Endothelial cell of umbilical vein (primary cell): Measurements from ENCODE around the gene CD8A. TPM values are rescaled to one million over a fixed set of nuclear protein-coding genes. Genes with fewer than 3 reads are reported as not detected.

Source experiments
- BruUV-seq: library from RNA; stranded (reverse); fragments of 400-500 nt; replicated peaks from 2 replicates; lab custom pipeline; 2021; lab: Mats Ljungman, UMichigan
- CTCF ChIA-PET: fragments of 300-600, 350-600 bp; sonication (Branson Sonifier 250); formaldehyde crosslinking; loops from one replicate; lab custom pipeline; 2021; ENCODE audit warnings: antibody characterized with exemption, inconsistent platforms; lab: Charles Lee
- POLR2A ChIA-PET: fragments of 300-600, 350-600 bp; sonication (Branson Sonifier 250); formaldehyde crosslinking; loops from one replicate; lab custom pipeline; 2021; ENCODE audit warnings: antibody characterized with exemption, inconsistent platforms; lab: Charles Lee
- DNase-seq: peaks from one replicate; pipeline ENCODE4 v3.0.0-alpha.2; 2011; ENCODE audit warnings: low read depth, low spot score
- FAIRE-seq: peaks from 2 replicates; lab custom pipeline; 2011; peaks lifted over from hg19 to GRCh38; lab: Jason Lieb, UNC
- H2AFZ ChIP-seq: 2 replicates; pipeline ENCODE4 v1.6.0; 2012; ENCODE audit warnings: low read depth, low read length, control low read depth, inconsistent platforms
- H3K27ac ChIP-seq: 2 replicates; pipeline ENCODE4 v1.5.1; 2011; ENCODE audit warnings: low read depth, mild to moderate bottlenecking, control low read depth, low read length, moderate library complexity; ENCODE audit not compliant: insufficient read depth
- H3K27me3 ChIP-seq, 2 experiments: 2 replicates each; pipeline versions ENCODE4 v1.6.0 to v1.6.1; 2011; ENCODE audit warnings: low read length in 2 of 2, mixed read lengths in 1 of 2; ENCODE audit not compliant: control insufficient read depth in 2 of 2, insufficient read depth in 2 of 2
- H3K36me3 ChIP-seq, 2 experiments: 2 replicates in 1 of 2; 3 replicates in 1 of 2; pipeline ENCODE4 v1.5.1; 2011; ENCODE audit warnings: low read length in 2 of 2, mild to moderate bottlenecking in 1 of 2, moderate library complexity in 1 of 2; ENCODE audit not compliant: control insufficient read depth in 2 of 2, insufficient read depth in 2 of 2; ENCODE audit errors: extremely low read depth in 1 of 2
- H3K4me1 ChIP-seq: 3 replicates; pipeline ENCODE4 v1.5.1; 2011; ENCODE audit warnings: mild to moderate bottlenecking, low read length; ENCODE audit not compliant: control insufficient read depth, insufficient read depth; ENCODE audit errors: extremely low read depth
- H3K4me2 ChIP-seq: 2 replicates; pipeline ENCODE4 v1.6.1; 2011; ENCODE audit warnings: low read length, control low read depth, mixed read lengths; ENCODE audit not compliant: insufficient read depth
- H3K4me3 ChIP-seq, 3 experiments: fragments of 200-600 bp in 1 of 3; sonication (generic), shearing (Covaris generic) in 1 of 3; replicated peaks in 1 of 3; 2 replicates each; pipeline ENCODE4 v1.5.1; 2011 to 2016; ENCODE audit warnings: control low read depth in 3 of 3, low read length in 3 of 3, mild to moderate bottlenecking in 2 of 3, inconsistent platforms in 1 of 3, low read depth in 1 of 3, moderate library complexity in 1 of 3; ENCODE audit not compliant: insufficient read depth in 1 of 3
- H3K79me2 ChIP-seq: 2 replicates; pipeline ENCODE4 v1.6.0; 2012; ENCODE audit warnings: low read length, inconsistent platforms; ENCODE audit not compliant: control insufficient read depth, insufficient read depth
- H3K9ac ChIP-seq: replicated peaks from 2 replicates; pipeline ENCODE3; 2011; ENCODE audit warnings: low read length, control low read depth; ENCODE audit not compliant: insufficient read depth; ENCODE audit errors: extremely low read depth
- H3K9me1 ChIP-seq: replicated peaks from 3 replicates; pipeline ENCODE4 v1.6.0; 2011; ENCODE audit warnings: mild to moderate bottlenecking, low read length; ENCODE audit not compliant: control insufficient read depth, insufficient read depth; ENCODE audit errors: extremely low read depth
- H3K9me3 ChIP-seq: replicated peaks from 2 replicates; pipeline ENCODE4 v1.5.1; 2012; ENCODE audit warnings: low read length, inconsistent platforms; ENCODE audit not compliant: control insufficient read depth, insufficient read depth
- H4K20me1 ChIP-seq: replicated peaks from 2 replicates; pipeline ENCODE3; 2011; ENCODE audit warnings: mild to moderate bottlenecking, low read length; ENCODE audit not compliant: control insufficient read depth, insufficient read depth; ENCODE audit errors: extremely low read depth
- CTCF ChIP-seq, 2 donors: IDR thresholded peaks; 1 replicate in 1 of 2; 2 replicates in 1 of 2; pipeline ENCODE4 v1.5.1; 2011; ENCODE audit warnings: low read length in 2 of 2, mild to moderate bottlenecking in 2 of 2, moderate library complexity in 2 of 2, control low read depth in 1 of 2, inconsistent platforms in 1 of 2, low read depth in 1 of 2; ENCODE audit not compliant: insufficient read depth in 1 of 2; ENCODE audit errors: extremely low read depth in 1 of 2
- EZH2 ChIP-seq: IDR thresholded peaks from 2 replicates; pipeline ENCODE4 v1.6.1; 2012; ENCODE audit warnings: borderline replicate concordance, low read depth, mild to moderate bottlenecking, moderate library complexity, low read length, inconsistent platforms; ENCODE audit not compliant: severe bottlenecking
- FOS ChIP-seq: IDR thresholded peaks from 2 replicates; pipeline ENCODE4 v1.6.1; 2011; ENCODE audit warnings: mild to moderate bottlenecking, low read length, moderate library complexity, borderline replicate concordance; ENCODE audit not compliant: insufficient read depth
- GATA2 ChIP-seq: IDR thresholded peaks from 2 replicates; pipeline ENCODE4 v1.7.0; 2011; ENCODE audit warnings: low read depth, mild to moderate bottlenecking, moderate library complexity, mixed read lengths, low read length; ENCODE audit not compliant: insufficient read length, insufficient read depth
- JUN ChIP-seq: IDR thresholded peaks from 2 replicates; pipeline ENCODE4 v1.6.1; 2011; ENCODE audit warnings: borderline replicate concordance, low read depth; ENCODE audit not compliant: insufficient read length, insufficient read depth
- MAX ChIP-seq: IDR thresholded peaks from 2 replicates; pipeline ENCODE4 v1.6.1; 2011; ENCODE audit not compliant: insufficient read depth, insufficient read length
- MYC ChIP-seq: IDR thresholded peaks from one replicate; pipeline ENCODE4 v1.6.1; 2011; ENCODE audit warnings: mild to moderate bottlenecking, low read depth, low read length
- POLR2A ChIP-seq: IDR thresholded peaks from 2 replicates; pipeline ENCODE4 v1.6.1; 2012; ENCODE audit warnings: low read depth, mild to moderate bottlenecking, control low read depth, low read length
- POLR2AphosphoS5 ChIP-seq: IDR thresholded peaks from 2 replicates; pipeline ENCODE4 v1.6.1; 2012; ENCODE audit warnings: low read depth, mild to moderate bottlenecking, control low read depth, low read length, moderate library complexity; ENCODE audit not compliant: insufficient read depth
- dilution Hi-C: fragments of 300-500 bp; cut with MboI; formaldehyde crosslinking; loops from one replicate; pipeline ENCODE4 v1.15.0; 2019; ENCODE audit warnings: low sequenced_read_pairs; ENCODE audit not compliant: extremely low pct_ligation_motif_present
- intact Hi-C: fragments of 100-400 bp; cut with micrococcal nuclease; formaldehyde crosslinking; loops from one replicate; pipeline ENCODE4 v1.10.0; 2022
- polyA plus RNA-seq, 4 experiments: library from polyadenylated mRNA; depleted of rRNA in 3 of 4; stranded (reverse) in 3 of 4; unstranded in 1 of 4; fragments of >200 nt; gene quantifications; 2 replicates each; pipeline versions ENCODE4 v1.2.1 to v1.2.3, GENCODE V29; 2011 to 2012; ENCODE audit warnings: missing spikeins in 1 of 4
- total RNA-seq: library from RNA; stranded (reverse); gene quantifications from 2 replicates; pipeline ENCODE4 v1.2.3, GENCODE V29; 2021

The CD8A gene
- total and polyA plus RNA-seq, 2 donors (not counting 3 experiments of a cell fraction or from before 2014, with no cell fraction given), result not detected

- no peak overlapping the region for H3K27ac ChIP-seq
- BruUV-seq, result no TSS peak
- no peak for TF ChIP-seq POLR2A
Measured at GRCh38 chr2:86822668-86823345, 32.1 kb upstream of the CD8A start.

GRCh38 chr2:86821842-86822241 is 31.1 kb upstream of the CD8A start:
- no peaks in the 10 kb centered on the region for H4K20me1 ChIP-seq
- TF ChIP-seq MYC, result no peak
- no peak for TF ChIP-seq CTCF (IDR thresholded peaks at IDR 0.05; ENCODE audit: extremely low read depth in 1 of 2, insufficient read depth in 1 of 2, low read depth in 1 of 2, low read length in 2 of 2)
- TF ChIP-seq JUN, result no peak
- no peak for TF ChIP-seq POLR2A
- TF ChIP-seq MAX, result no peak
- no peak for TF ChIP-seq POLR2AphosphoS5
- no peak for TF ChIP-seq FOS
- TF ChIP-seq GATA2, result no peak
- TF ChIP-seq EZH2, result no peak
- H2AFZ ChIP-seq, result no peak overlapping the region
- no peak overlapping the region for H3K27ac ChIP-seq
- H3K36me3 ChIP-seq, result no peaks in the 10 kb centered on the region
- CTCF ChIA-PET, result interaction anchor here (1.2 kb wide), 1 partner anchor 13 kb away, joined by 3 read pairs; no protein-coding TSS in a partner anchor
- no peaks in the 10 kb centered on the region for H3K9me3 ChIP-seq
- dilution Hi-C loops, result no loop called here
- H3K79me2 ChIP-seq, result no peaks in the 10 kb centered on the region
- H3K9ac ChIP-seq, result no peak overlapping the region
- H3K27me3 ChIP-seq, result peaks cover 0 to 4% of the 10 kb centered on the region in 2 experiments
- FAIRE-seq (no peak), DNase-seq (no peak)
- H3K4me3 ChIP-seq, result no peak overlapping the region
- BruUV-seq, result no TSS peak
- no peaks in the 10 kb centered on the region for H3K9me1 ChIP-seq
- H3K4me1 ChIP-seq, result no peaks in the 10 kb centered on the region
- no peak overlapping the region for H3K4me2 ChIP-seq
- intact Hi-C loops, result no loop called here
- POLR2A ChIA-PET, result no interaction called here

More at GRCh38 chr2:86822668-86823345, 32.1 kb upstream of the CD8A start:
- DNase-seq, result no peak
- H2AFZ ChIP-seq, result no peak overlapping the region
- no peaks in the 10 kb centered on the region for H3K4me1 ChIP-seq
- no peaks in the 10 kb centered on the region for H4K20me1 ChIP-seq
- H3K4me2 ChIP-seq, result no peak overlapping the region
- no peaks in the 10 kb centered on the region for H3K9me1 ChIP-seq
- no peaks in the 10 kb centered on the region for H3K9me3 ChIP-seq
- FAIRE-seq, result no peak
- intact Hi-C loops, result no loop called here
- H3K36me3 ChIP-seq, result no peaks in the 10 kb centered on the region
- H3K27me3 ChIP-seq, result peaks cover 0 to 4% of the 10 kb centered on the region in 2 experiments
- H3K9ac ChIP-seq, result no peak overlapping the region
- ChIA-PET CTCF (interaction anchor here (1.2 kb wide), 1 partner anchor 14 kb away, joined by 3 read pairs; no protein-coding TSS in a partner anchor), POLR2A (no interaction called here)
- no peak overlapping the region for H3K4me3 ChIP-seq
- dilution Hi-C loops, result no loop called here
- no peaks in the 10 kb centered on the region for H3K79me2 ChIP-seq
